H54 (cell line): ENCODE data around the gene BHLHA9.
"Not testable (repeated sequence)": the region's sequence is repeated elsewhere in the genome, so short reads cannot be mapped to it uniquely, and the experiment has no call there.

Experiments
- DNase-seq: peaks from one replicate; pipeline ENCODE4 v3.0.0; 2011; ENCODE audit warnings: low spot score, mixed read lengths; ENCODE audit not compliant: insufficient read length
- FAIRE-seq: peaks from 3 replicates; lab custom pipeline; 2011; peaks lifted over from hg19 to GRCh38; lab: Jason Lieb, UNC
- POLR2A ChIP-seq: IDR thresholded peaks from 2 replicates; pipeline ENCODE4 v1.6.1; 2011; ENCODE audit warnings: low read depth, mild to moderate bottlenecking, low read length

The BHLHA9 gene

DNA sequence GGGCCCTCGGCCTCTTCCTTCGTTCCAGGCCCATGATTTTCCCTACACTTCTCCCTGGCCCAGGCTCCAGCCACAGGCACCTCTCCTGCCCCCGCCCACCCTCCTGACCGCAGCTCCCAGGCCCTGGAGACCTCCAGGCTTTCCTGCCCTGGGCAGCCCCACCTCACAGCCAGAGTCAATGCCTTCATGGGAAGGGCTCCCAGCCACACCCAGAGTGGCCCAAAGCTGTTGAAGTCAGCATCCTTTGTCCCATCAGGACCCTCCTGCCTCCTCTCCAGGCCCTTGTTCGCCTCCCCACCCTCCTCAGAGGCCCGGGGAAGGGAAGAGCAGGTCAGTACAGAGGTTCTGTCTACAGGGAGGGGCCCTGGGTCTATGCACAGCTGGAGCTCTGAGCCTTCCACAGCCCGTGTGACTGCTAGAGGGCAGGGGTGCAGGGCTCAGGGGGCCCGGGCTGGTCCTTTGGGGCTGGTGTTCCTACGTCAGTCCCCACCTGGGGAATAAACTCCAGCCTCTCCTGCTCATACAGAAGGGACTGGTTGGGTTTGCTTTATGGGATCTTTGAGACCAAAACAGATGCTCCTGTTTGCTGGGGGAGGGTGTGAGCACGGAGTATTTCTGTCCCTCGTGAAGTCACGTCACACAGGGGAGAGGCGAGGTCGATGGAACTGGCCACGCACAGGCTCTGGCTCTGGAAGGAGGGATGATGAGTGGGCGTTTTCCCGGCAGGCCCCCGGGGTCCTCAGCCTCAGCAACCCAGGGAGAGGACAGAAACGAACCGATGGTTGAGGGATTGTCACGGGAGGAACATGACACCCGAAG is 29.5 kb downstream of the BHLHA9 start:
- no peak for DNase-seq

DNA sequence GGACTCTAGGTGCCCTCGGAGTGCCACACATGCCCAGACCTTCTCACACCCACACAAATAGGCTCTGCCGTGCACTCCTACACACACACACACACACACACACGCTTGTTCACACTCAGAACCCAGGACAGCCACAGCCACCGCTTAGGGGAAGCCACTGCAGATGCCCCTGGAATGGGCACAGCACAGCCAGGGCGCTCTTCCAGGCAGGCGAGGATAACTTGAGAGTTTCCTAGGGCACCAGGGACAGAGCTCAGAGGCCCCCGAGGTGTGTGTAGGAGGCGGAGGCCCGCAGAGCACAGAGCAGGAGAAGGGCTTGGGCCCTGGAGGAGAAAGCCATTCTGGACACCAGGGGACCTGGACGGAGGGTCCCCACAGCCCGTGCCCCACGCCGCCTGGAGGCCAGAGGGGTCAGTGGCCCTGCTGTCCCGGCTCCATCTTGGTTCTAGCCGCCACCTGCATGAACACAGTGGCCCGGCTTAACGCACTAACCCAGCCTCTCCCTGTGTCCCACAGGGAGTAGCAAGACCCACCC is 30.2 kb downstream of the BHLHA9 start:
- no peak for DNase-seq
- TF ChIP-seq POLR2A, result no peak
- FAIRE-seq, result no peak

More for the DNA sequence above, 29.5 kb downstream of the BHLHA9 start:
- TF ChIP-seq POLR2A, result no peak
- no peak for FAIRE-seq

DNA sequence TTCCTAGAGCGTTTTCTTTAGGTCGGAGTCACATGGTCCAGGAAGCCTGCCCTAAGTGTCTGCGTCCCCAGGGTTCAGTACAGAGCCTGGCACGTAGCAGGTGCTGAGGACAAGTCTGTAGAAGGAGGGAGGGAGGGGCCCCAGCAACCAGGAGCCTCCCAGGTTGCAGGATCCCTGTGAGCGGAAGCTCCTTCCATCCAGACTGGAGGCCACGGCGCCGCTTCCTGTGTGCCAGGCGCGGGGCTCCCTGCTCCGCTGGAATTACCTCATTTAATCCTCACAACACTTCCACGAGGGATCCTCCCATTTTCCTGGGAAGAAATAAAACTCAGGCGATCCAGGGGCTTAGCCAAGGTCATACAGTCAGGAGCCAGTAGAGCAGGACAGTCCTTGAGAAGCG is 31.3 kb downstream of the BHLHA9 start:
- TF ChIP-seq POLR2A, result no peak
- FAIRE-seq, result no peak
- no peak for DNase-seq

DNA sequence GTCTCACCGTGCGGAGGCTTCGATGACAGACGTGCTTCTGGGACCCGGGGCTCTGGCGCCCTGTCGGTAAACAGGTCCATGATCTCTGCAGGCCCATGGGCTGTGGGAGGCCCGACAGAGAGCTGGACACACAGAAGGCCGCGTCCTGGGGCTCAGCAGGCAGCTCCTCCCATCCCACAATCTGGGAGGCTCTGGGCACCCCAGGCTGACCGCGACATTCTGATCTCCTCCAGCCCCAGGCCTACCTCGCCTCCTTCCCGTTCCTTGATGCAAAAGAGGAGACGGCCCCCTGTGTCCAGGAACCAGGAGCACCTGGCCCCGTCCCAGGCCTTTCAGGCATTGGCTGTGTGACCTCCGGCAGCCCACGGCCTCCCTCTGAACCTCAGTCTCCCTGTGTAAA is 32.5 kb downstream of the BHLHA9 start:
- FAIRE-seq (no peak), DNase-seq (no peak)
- TF ChIP-seq POLR2A, result no peak

DNA sequence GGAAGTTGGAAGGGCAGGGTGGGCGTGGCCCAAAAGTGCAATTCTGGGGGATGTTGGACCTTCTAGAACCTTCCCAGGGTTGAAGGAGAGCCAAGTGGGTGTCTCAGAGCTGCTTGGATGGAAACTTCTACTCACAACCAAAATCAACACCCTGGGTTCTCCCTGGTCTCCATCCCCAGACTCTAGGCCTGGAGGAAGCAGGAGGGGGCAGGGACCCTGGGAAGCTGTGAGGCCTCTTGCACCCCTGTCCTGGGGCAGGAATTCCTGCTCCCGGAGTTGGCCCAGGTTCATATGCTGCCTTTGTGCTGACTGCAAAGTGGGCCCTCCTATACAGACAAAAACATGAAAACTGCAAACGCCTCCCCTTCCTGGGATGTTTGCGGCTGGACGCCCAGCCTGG is 34.3 kb downstream of the BHLHA9 start:
- FAIRE-seq, result no peak
- no peak for DNase-seq
- no peak for TF ChIP-seq POLR2A

DNA sequence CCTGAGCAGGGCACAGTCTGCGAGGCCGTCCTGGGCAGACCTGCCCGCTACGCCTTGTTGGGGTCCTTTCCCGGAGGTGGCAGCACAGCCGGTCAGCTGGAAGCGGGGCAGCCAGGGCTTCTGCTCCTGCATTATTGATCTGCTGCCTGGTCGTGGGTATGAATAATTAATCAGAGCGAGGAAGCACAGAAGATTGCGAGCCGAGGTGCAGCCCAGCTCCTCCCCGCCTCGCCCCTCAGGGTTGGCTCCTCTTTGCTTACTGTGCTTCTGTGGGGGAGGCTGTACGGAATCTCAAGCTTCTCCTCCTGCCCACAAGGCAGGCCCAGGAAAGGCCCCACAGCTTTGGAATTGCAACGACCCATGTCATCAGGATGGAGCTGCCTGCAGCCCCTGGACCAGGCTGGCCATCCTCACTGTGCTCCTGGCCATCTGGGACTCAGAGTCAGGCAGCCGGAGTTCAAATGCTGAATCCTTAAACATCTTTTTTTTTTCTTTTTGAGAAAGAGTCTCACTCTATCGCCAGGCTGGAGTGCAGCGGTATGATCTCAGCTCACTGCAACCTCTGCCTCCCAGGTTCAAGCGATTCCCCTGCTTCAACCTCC is 34.8 kb downstream of the BHLHA9 start:
- FAIRE-seq, result no peak
- TF ChIP-seq POLR2A, result no peak
- DNase-seq, result no peak

DNA sequence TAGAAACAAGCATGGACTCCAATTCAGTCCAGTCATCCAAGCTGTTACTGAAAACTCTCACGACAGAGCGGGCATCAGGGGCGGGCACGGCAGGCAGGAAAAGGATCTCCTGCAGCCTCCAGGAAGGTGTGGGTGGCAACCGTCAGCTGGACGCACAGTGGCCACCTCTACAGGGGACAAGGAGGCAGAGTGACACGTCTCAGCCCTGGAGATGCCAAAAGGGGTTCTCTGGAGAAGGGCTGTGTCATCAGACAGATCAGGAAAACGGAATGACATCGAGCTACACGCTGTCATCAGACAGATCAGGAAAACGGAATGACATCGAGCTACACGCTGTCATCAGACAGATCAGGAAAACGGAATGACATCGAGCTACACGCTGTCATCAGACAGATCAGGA is 37.6 kb downstream of the BHLHA9 start:
- FAIRE-seq, DNase-seq: not testable (repeated sequence)

DNA sequence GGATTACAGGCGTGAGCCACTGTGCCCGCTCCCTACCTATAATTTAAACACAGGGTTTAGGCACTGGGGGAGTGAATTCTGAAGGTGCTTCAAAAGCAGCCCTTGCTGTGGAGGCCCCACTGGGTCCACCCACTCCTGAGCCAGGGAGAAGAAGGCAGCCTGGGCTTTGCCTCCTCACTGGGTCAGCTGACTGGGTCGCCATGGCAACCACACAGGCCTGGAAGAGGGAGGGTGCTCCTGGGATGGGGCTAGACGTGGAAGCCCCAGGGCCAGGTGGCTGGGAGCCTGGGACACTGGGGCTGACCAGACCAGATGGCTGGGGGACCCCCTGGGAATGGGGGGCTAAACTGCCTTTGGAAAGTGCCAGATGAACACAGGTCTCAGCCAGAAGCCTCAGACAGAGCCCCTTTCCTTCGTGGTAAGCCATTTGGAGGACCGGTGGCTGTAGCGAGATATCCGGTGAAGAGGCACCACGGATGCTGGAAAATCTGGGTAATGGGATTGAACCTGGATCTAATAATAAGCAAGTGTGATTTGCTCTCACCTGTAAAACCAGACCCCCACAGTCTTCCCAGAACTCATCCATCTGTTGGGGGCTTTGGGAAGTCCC is 42.1 kb downstream of the BHLHA9 start:
- FAIRE-seq (no peak), DNase-seq (no peak)
- no peak for TF ChIP-seq POLR2A

DNA sequence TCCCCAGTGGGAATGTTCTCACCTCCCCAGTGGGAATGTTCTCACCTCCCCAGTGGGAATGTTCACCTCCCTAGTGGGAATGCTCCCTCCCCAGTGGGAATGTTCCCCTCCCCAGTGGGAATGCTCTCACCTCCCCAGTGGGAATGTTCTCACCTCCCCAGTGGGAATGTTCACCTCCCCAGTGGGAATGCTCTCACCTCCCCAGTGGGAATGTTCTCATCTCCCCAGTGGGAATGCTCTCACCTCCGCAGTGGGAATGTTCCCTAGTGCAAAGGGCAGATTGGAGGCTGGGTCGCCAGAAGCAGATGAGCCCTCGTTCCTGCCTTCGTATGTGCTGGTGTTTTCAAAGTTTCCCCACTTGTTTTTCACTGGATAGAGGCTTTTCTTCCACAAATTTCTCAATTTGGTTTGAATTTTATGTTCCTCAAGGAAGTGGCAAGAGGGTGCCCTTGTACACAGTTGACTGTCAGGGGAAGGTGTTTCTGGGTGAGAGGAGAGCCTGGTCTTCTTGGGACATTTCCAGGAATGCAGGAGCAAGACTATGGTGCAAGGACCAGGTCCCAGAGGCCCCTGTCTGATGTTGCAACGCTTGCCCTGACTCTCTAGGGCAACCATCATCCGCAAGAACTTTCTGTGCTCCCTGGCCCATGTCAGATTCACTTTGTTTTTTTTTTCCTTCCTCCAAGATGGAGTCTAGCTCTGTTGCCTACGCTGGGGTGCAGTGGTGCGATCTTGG is 43.2 kb downstream of the BHLHA9 start:
- DNase-seq (no peak), FAIRE-seq (no peak)
- no peak for TF ChIP-seq POLR2A

DNA sequence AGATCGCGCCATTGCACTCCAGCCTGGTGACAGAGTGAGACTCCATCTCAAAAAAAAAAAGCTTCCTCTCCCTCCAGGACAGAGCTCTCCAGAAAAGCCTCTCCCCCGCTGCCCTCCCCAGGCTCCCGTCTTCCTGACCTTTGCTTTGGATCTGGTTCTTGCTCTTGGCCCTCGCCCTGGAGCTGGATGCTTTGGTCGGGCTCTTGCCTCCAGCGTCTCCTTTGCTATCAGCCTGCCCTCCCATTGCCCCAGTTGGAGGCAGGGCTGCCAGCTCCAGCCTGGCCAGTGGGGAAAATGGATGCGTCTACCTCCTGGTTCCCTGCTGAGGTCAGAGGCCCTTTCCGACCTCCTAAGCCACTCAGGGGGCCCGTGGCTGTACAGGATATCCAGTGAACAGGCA is 45.2 kb downstream of the BHLHA9 start:
- DNase-seq (no peak), FAIRE-seq (no peak)
- TF ChIP-seq POLR2A, result no peak

DNA sequence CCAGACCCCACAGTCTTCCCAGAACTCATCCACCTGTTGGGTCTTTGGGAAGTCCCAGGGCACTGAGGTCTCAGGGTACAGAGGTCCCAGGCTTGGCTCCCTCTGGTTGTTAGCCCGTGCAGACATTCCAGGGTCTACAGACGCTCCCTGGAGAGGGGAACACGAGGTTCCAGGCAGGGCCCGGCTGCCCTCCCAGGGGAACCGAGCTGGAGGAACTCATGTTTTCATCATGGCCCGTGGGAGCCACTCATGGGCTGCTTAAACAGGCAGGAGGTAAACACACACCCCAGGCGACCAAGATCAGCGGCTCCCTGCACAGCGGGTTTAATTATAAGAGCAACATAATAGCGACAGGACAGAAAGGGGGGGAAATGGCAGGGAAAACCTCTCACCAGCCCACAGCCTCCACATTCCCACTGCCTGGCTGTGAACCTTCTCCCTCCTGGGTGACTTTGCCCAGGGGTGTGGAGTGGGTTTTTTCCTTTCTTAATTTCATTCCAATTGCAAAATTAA is 45.7 kb downstream of the BHLHA9 start:
- no peak for TF ChIP-seq POLR2A
- FAIRE-seq (no peak), DNase-seq (no peak)
